Vagina (tissue), 2 donors: ENCODE data around the gene STAT4. TPM values are rescaled to one million over a fixed set of nuclear protein-coding genes. Genes with fewer than 3 reads are reported as not detected.

ENCODE experiments used
- DNase-seq, 2 donors: peaks; one replicate each; pipeline ENCODE4 v3.0.0-alpha.2; 2017; ENCODE audit errors: extremely low spot score in 2 of 2
- H3K27ac ChIP-seq: fragments of 200-600 bp; sonication (generic); one replicate; pipeline ENCODE4 v1.5.1; 2019
- H3K27me3 ChIP-seq: fragments of 200-600 bp; sonication (generic); one replicate; pipeline ENCODE4 v1.5.1; 2019
- H3K36me3 ChIP-seq, 2 donors: fragments of 200-600 bp; sonication (generic); one replicate each; pipeline ENCODE4 v1.5.1; 2017 to 2019
- H3K4me1 ChIP-seq: fragments of 200-600 bp; sonication (generic); one replicate; pipeline ENCODE4 v1.5.1; 2019
- H3K4me3 ChIP-seq, 2 donors: fragments of 200-600 bp; sonication (generic); 1 replicate in 1 of 2; 2 replicates in 1 of 2; pipeline ENCODE4 v1.5.1; 2016 to 2019
- H3K9me3 ChIP-seq: fragments of 200-600 bp; sonication (generic); one replicate; pipeline ENCODE4 v1.5.1; 2019
- CTCF ChIP-seq, 3 experiments: fragments of 450-650 bp in 2 of 3; fragments of 200-600 bp in 1 of 3; sonication (generic) in 1 of 3; IDR thresholded peaks; one replicate each; pipeline ENCODE4 v1.5.1; 2017 to 2019; ENCODE audit warnings: antibody characterized with exemption in 3 of 3, mild to moderate bottlenecking in 2 of 3, moderate library complexity in 2 of 3
- POLR2A ChIP-seq, 2 donors: fragments of 450-650 bp; IDR thresholded peaks; one replicate each; pipeline ENCODE4 v1.6.1; 2017; ENCODE audit warnings: antibody characterized with exemption in 2 of 2, mild to moderate bottlenecking in 2 of 2, moderate library complexity in 2 of 2
- POLR2AphosphoS5 ChIP-seq, 2 donors: sonication (generic); formaldehyde crosslinking; IDR thresholded peaks; one replicate each; pipeline ENCODE4 v1.9.0; 2017; ENCODE audit warnings: antibody characterized with exemption in 2 of 2, mild to moderate bottlenecking in 2 of 2, low read depth in 1 of 2; ENCODE audit not compliant: insufficient read depth in 1 of 2
- intact Hi-C: fragments of 100-400 bp; cut with DNase I; formaldehyde crosslinking; loops from one replicate; pipeline ENCODE4 v1.15.1; 2023
- total RNA-seq: library from RNA; depleted of rRNA; stranded (reverse); fragments of >200 nt; gene quantifications from one replicate; pipeline ENCODE4 v1.2.3, GENCODE V29; 2016

Gene STAT4
- total RNA-seq, 1 donor from 2014 or later, result 9.1 TPM

- no peak for DNase-seq
- Histone ChIP-seq H3K4me1 (peaks cover 38% of the 10 kb centered on the region), H3K27me3 (no peaks in the 10 kb centered on the region), H3K36me3 (no peaks in the 10 kb centered on the region), H3K27ac (no peak overlapping the region), H3K9me3 (no peaks in the 10 kb centered on the region), H3K4me3 (no peak overlapping the region)
- intact Hi-C loops, result no loop called here
- TF ChIP-seq POLR2A (IDR thresholded peaks at IDR 0.05) (no peak), CTCF (IDR thresholded peaks at IDR 0.05) (no peak), POLR2AphosphoS5 (IDR thresholded peaks at IDR 0.05; ENCODE audit: insufficient read depth in 1 of 2, low read depth in 1 of 2) (no peak)
These were observed 20.0 kb upstream of the STAT4 start for GRCh38 chr2:191170773-191171172.

- H3K27ac ChIP-seq, result no peak overlapping the region
- H3K4me1 ChIP-seq, result peaks cover 41% of the 10 kb centered on the region
- TF ChIP-seq POLR2AphosphoS5 (IDR thresholded peaks at IDR 0.05; ENCODE audit: insufficient read depth in 1 of 2, low read depth in 1 of 2) (no peak), POLR2A (IDR thresholded peaks at IDR 0.05) (no peak), CTCF (IDR thresholded peaks at IDR 0.05) (no peak)
- no peaks in the 10 kb centered on the region for H3K27me3 ChIP-seq
- H3K4me3 ChIP-seq, result no peak overlapping the region
- no peaks in the 10 kb centered on the region for H3K9me3 ChIP-seq
- H3K36me3 ChIP-seq, result no peaks in the 10 kb centered on the region
- intact Hi-C loops, result no loop called here
- DNase-seq, result no peak
These were observed 19.5 kb upstream of the STAT4 start for GRCh38 chr2:191170301-191170636.

- Histone ChIP-seq H3K4me1 (peaks cover 41% of the 10 kb centered on the region), H3K9me3 (no peaks in the 10 kb centered on the region), H3K27ac (no peak overlapping the region), H3K36me3 (no peaks in the 10 kb centered on the region), H3K4me3 (no peak overlapping the region), H3K27me3 (no peaks in the 10 kb centered on the region)
- intact Hi-C loops, result loop anchor here (5.0 to 10.0 kb wide), 3 partner anchors 68 to 995 kb away; no protein-coding TSS in a partner anchor
- peak in 1 of 2 donors; percentile 64 for DNase-seq
- TF ChIP-seq POLR2AphosphoS5 (IDR thresholded peaks at IDR 0.05; ENCODE audit: insufficient read depth in 1 of 2, low read depth in 1 of 2), result no peak
- no peak for TF ChIP-seq CTCF (IDR thresholded peaks at IDR 0.05)
- no peak for TF ChIP-seq POLR2A (IDR thresholded peaks at IDR 0.05)
These were observed 18.9 kb upstream of the STAT4 start for GRCh38 chr2:191169456-191170300.

- Histone ChIP-seq H3K27ac (no peak overlapping the region), H3K36me3 (no peaks in the 10 kb centered on the region), H3K27me3 (no peaks in the 10 kb centered on the region), H3K4me3 (no peak overlapping the region), H3K4me1 (peaks cover 39% of the 10 kb centered on the region), H3K9me3 (no peaks in the 10 kb centered on the region)
- intact Hi-C loops, result loop anchor here (5.0 to 10.0 kb wide), 3 partner anchors 70 to 997 kb away; no protein-coding TSS in a partner anchor
- TF ChIP-seq POLR2A (IDR thresholded peaks at IDR 0.05) (no peak), POLR2AphosphoS5 (IDR thresholded peaks at IDR 0.05; ENCODE audit: insufficient read depth in 1 of 2, low read depth in 1 of 2) (peak in 1 of 2 donors; percentile 55), CTCF (IDR thresholded peaks at IDR 0.05) (no peak)
- peak in 1 of 2 donors; percentile 80 for DNase-seq
These were observed 17.0 kb upstream of the STAT4 start for GRCh38 chr2:191167766-191168165.
